HepG2 (cell line): ENCODE measurements around the gene TUBGCP6. TPM values are rescaled to one million over a fixed set of nuclear protein-coding genes. Genes with fewer than 3 reads are reported as not detected.

Experiments used
- CEBPG ChIP-seq: IDR thresholded peaks from 2 replicates; pipeline ENCODE4 v1.6.1; 2016
- HNF4A ChIP-seq: sonication (generic); formaldehyde crosslinking; IDR thresholded peaks from 2 replicates; pipeline ENCODE4 v1.4.0; 2020; ENCODE audit warnings: missing genetic modification reagents
- HNRNPLL ChIP-seq: fragments of 200-400 bp; formaldehyde crosslinking; IDR thresholded peaks from 2 replicates; pipeline ENCODE4 v1.6.1; 2017; ENCODE audit warnings: mild to moderate bottlenecking, low read depth, low read length; ENCODE audit not compliant: poor library complexity, severe bottlenecking
- KLF13 ChIP-seq: sonication (generic); formaldehyde crosslinking; IDR thresholded peaks from 2 replicates; pipeline ENCODE4 v1.4.0; 2020; ENCODE audit warnings: mild to moderate bottlenecking, missing genetic modification reagents
- KMT2A ChIP-seq: sonication (generic); formaldehyde crosslinking; IDR thresholded peaks from 2 replicates; pipeline ENCODE4 v1.4.0; 2020; ENCODE audit warnings: missing genetic modification reagents
- NONO ChIP-seq, 2 experiments: fragments of 450-650 bp in 1 of 2; sonication (generic) in 1 of 2; formaldehyde crosslinking in 1 of 2; IDR thresholded peaks in 1 of 2; conservative IDR thresholded peaks in 1 of 2; 2 replicates each; pipeline versions ENCODE4 v1.6.1 to v1.8.0; 2017 to 2022; ENCODE audit warnings: mild to moderate bottlenecking in 1 of 2, missing genetic modification reagents in 1 of 2, moderate library complexity in 1 of 2
- PHF8 ChIP-seq: sonication (generic); formaldehyde crosslinking; IDR thresholded peaks from 2 replicates; pipeline ENCODE4 v1.5.0; 2020; ENCODE audit warnings: missing genetic modification reagents
- RBFOX2 ChIP-seq: fragments of 200-400 bp; formaldehyde crosslinking; IDR thresholded peaks from 2 replicates; pipeline ENCODE4 v1.6.1; 2017; ENCODE audit warnings: low read depth, mild to moderate bottlenecking, low read length
- SALL2 ChIP-seq: sonication (generic); formaldehyde crosslinking; IDR thresholded peaks from 2 replicates; pipeline ENCODE4 v1.8.1; 2023; ENCODE audit warnings: mild to moderate bottlenecking, missing genetic modification reagents, inconsistent platforms
- SAP130 ChIP-seq: IDR thresholded peaks from 2 replicates; pipeline ENCODE4 v1.6.1; 2016; ENCODE audit warnings: low read depth
- SPEN ChIP-seq: sonication (generic); formaldehyde crosslinking; IDR thresholded peaks from 2 replicates; pipeline ENCODE4 v1.5.1; 2020; ENCODE audit warnings: low read depth, mild to moderate bottlenecking, missing genetic modification reagents
- TAF1 ChIP-seq: sonication (generic); formaldehyde crosslinking; IDR thresholded peaks from 2 replicates; pipeline ENCODE4 v1.4.0; 2020; ENCODE audit warnings: missing genetic modification reagents
- ZNF205 ChIP-seq: IDR thresholded peaks from 2 replicates; pipeline ENCODE4 v1.6.1; 2018; ENCODE audit warnings: missing biosample characterization, missing genetic modification reagents
- ZNF331 ChIP-seq: sonication (generic); formaldehyde crosslinking; IDR thresholded peaks from 2 replicates; pipeline ENCODE4 v1.4.0; 2020; ENCODE audit warnings: missing genetic modification reagents
- ZNF441 ChIP-seq: sonication (generic); formaldehyde crosslinking; IDR thresholded peaks from 2 replicates; pipeline ENCODE4 v1.7.0; 2021; ENCODE audit warnings: missing genetic modification reagents, borderline replicate concordance
- ZNF563 ChIP-seq: sonication (generic); formaldehyde crosslinking; IDR thresholded peaks from 2 replicates; pipeline ENCODE4 v1.8.0; 2022; ENCODE audit warnings: mild to moderate bottlenecking, moderate library complexity, missing genetic modification reagents
- ZNF564 ChIP-seq: sonication (generic); formaldehyde crosslinking; IDR thresholded peaks from 2 replicates; pipeline ENCODE4 v1.8.1; 2023; ENCODE audit warnings: mild to moderate bottlenecking, missing genetic modification reagents
- polyA plus RNA-seq, 8 experiments: library from polyadenylated mRNA; depleted of rRNA in 3 of 8; stranded (reverse) in 7 of 8; unstranded in 1 of 8; fragments of >200 nt; fragmentation: Illumina TruSeq in 4 of 8; extraction: Trizol in 4 of 8; gene quantifications; 2 replicates each; pipeline versions ENCODE4 v1.2.1 to v1.2.3, GENCODE V29; 2011 to 2016; ENCODE audit warnings: low read depth in 4 of 8, missing spikeins in 1 of 8, mixed read lengths in 1 of 8; ENCODE audit not compliant: insufficient read depth in 1 of 8
- total RNA-seq, 5 experiments: library from RNA; depleted of rRNA; stranded (reverse); fragments of >200 nt; fragmentation: Illumina TruSeq; extraction: Trizol; gene quantifications; 2 replicates each; pipeline ENCODE4 v1.2.3, GENCODE V29; 2016; ENCODE audit warnings: low read depth in 1 of 5
- TF ChIP-seq, protein P1 (sequence below): sonication (generic); formaldehyde crosslinking; IDR thresholded peaks from 2 replicates; pipeline ENCODE4 v1.8.0; 2022; ENCODE audit warnings: low read depth, missing genetic modification reagents
- TF ChIP-seq, protein P2 (sequence below): sonication (generic); formaldehyde crosslinking; IDR thresholded peaks from 2 replicates; pipeline ENCODE4 v1.8.1; 2023; ENCODE audit warnings: mild to moderate bottlenecking, missing genetic modification reagents
- TF ChIP-seq, protein P3 (sequence below): sonication (generic); formaldehyde crosslinking; IDR thresholded peaks from 2 replicates; pipeline ENCODE4 v1.5.0; 2020; ENCODE audit warnings: missing genetic modification reagents
- TF ChIP-seq, protein P4 (sequence below): sonication (generic); formaldehyde crosslinking; conservative IDR thresholded peaks from 2 replicates; pipeline ENCODE4 v1.8.1; 2023; ENCODE audit warnings: missing genetic modification reagents
- TF ChIP-seq, protein P5 (sequence below): IDR thresholded peaks from 2 replicates; pipeline ENCODE4 v1.6.1; 2016; ENCODE audit warnings: mild to moderate bottlenecking, missing biosample characterization, missing genetic modification reagents

TUBGCP6 gene
- total and polyA plus RNA-seq, 2 of the 13 experiments (the other 11 are each of a cell fraction or from before 2014, with no cell fraction given): 14.6 to 15.7 TPM

DNA sequence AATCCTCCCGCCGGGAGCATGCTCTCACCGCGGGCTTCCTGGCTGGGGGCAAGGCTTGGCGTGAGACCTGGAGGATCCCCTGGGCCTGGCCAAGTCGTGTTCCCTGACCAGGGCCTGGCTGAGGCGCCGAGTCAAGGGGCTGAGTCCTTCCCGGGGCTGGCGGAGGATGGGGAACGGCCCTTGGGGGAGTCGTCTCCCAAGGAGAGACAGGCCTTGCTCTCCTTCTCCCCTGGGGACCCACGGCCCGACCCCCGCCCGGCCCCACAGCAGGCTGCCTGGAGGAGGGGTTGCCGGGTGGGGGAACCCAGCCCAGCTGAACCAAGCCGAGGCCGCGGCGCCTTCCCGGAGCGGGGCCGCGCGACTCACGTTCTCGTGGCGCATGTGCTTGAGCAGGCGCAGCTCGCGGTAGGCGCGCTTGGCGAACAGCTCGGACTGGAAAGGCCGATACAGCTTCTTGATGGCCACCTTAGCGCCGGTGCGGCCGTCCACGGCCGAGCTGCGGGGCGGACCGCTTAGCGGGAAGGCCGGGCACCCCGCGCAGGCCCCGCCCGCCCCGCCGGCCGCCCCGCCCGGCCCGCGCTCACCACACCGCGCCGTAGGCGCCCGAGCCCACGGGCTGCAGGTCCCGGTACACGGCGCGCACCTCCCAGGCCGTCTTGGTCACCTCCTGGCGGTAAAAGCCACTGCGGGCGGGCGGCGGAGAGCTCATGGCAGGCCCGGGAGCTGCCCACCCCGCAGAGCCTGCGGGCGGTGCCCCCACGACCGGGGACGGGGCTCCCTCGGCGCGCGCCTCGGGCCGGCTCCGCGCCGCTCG lies 16.2 kb upstream of the TUBGCP6 start (continued):
- peak; percentile 72 for TF ChIP-seq PHF8
- TF ChIP-seq ZNF563 (CRISPR knock-in tag): peak; percentile 41; the same call in 1 of the 2 replicates
- TF ChIP-seq ZNF564 (CRISPR knock-in tag): peak; percentile 34; the same call in 1 of the 2 replicates
- TF ChIP-seq SAP130: peak; percentile 55
- TF ChIP-seq, protein P1, sequence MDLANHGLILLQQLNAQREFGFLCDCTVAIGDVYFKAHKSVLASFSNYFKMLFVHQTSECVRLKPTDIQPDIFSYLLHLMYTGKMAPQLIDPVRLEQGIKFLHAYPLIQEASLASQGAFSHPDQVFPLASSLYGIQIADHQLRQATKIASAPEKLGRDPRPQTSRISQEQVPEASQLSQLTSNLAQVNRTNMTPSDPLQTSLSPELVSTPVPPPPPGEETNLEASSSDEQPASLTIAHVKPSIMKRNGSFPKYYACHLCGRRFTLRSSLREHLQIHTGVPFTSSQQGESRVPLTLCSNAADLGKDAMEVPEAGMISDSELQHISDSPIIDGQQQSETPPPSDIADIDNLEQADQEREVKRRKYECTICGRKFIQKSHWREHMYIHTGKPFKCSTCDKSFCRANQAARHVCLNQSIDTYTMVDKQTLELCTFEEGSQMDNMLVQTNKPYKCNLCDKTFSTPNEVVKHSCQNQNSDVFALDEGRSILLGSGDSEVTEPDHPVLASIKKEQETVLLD (CRISPR knock-in tag): 0 out of 2 replicates have a peak, but pooled peaks have one; percentile 14
- TF ChIP-seq, protein P2, sequence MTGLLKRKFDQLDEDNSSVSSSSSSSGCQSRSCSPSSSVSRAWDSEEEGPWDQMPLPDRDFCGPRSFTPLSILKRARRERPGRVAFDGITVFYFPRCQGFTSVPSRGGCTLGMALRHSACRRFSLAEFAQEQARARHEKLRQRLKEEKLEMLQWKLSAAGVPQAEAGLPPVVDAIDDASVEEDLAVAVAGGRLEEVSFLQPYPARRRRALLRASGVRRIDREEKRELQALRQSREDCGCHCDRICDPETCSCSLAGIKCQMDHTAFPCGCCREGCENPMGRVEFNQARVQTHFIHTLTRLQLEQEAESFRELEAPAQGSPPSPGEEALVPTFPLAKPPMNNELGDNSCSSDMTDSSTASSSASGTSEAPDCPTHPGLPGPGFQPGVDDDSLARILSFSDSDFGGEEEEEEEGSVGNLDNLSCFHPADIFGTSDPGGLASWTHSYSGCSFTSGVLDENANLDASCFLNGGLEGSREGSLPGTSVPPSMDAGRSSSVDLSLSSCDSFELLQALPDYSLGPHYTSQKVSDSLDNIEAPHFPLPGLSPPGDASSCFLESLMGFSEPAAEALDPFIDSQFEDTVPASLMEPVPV (CRISPR knock-in tag): 0 out of 2 replicates have a peak, but pooled peaks have one; percentile 58
- no peak for TF ChIP-seq CEBPG (CRISPR knock-in tag)
- 0 out of 2 replicates have a peak, but pooled peaks have one; percentile 34 for TF ChIP-seq SPEN (CRISPR knock-in tag)
- 0 out of 2 replicates have a peak, but pooled peaks have one; percentile 31 for TF ChIP-seq ZNF331 (CRISPR knock-in tag)
- peak; percentile 36 for TF ChIP-seq HNRNPLL
- TF ChIP-seq, protein P3, sequence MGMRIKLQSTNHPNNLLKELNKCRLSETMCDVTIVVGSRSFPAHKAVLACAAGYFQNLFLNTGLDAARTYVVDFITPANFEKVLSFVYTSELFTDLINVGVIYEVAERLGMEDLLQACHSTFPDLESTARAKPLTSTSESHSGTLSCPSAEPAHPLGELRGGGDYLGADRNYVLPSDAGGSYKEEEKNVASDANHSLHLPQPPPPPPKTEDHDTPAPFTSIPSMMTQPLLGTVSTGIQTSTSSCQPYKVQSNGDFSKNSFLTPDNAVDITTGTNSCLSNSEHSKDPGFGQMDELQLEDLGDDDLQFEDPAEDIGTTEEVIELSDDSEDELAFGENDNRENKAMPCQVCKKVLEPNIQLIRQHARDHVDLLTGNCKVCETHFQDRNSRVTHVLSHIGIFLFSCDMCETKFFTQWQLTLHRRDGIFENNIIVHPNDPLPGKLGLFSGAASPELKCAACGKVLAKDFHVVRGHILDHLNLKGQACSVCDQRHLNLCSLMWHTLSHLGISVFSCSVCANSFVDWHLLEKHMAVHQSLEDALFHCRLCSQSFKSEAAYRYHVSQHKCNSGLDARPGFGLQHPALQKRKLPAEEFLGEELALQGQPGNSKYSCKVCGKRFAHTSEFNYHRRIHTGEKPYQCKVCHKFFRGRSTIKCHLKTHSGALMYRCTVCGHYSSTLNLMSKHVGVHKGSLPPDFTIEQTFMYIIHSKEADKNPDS (CRISPR knock-in tag): no peak; the same call in 1 of the 2 replicates
- peak; percentile 61; the same call in 1 of the 2 replicates for TF ChIP-seq KMT2A (CRISPR knock-in tag)
- 0 out of 2 replicates have a peak, but pooled peaks have one; percentile 18 for TF ChIP-seq SALL2 (CRISPR knock-in tag)
- no peak for TF ChIP-seq NONO (IDR thresholded peaks at IDR 0.05)
- 0 out of 2 replicates have a peak, but pooled peaks have one; percentile 29 for TF ChIP-seq NONO (CRISPR knock-in tag; conservative IDR thresholded peaks at IDR 0.05)
- TF ChIP-seq ZNF441 (CRISPR knock-in tag): 0 out of 2 replicates have a peak, but pooled peaks have one; percentile 60
- TF ChIP-seq HNF4A (CRISPR knock-in tag): no peak
- peak; percentile 29; the same call in 1 of the 2 replicates for TF ChIP-seq TAF1 (CRISPR knock-in tag)
- TF ChIP-seq, protein P4, sequence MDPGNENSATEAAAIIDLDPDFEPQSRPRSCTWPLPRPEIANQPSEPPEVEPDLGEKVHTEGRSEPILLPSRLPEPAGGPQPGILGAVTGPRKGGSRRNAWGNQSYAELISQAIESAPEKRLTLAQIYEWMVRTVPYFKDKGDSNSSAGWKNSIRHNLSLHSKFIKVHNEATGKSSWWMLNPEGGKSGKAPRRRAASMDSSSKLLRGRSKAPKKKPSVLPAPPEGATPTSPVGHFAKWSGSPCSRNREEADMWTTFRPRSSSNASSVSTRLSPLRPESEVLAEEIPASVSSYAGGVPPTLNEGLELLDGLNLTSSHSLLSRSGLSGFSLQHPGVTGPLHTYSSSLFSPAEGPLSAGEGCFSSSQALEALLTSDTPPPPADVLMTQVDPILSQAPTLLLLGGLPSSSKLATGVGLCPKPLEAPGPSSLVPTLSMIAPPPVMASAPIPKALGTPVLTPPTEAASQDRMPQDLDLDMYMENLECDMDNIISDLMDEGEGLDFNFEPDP (CRISPR knock-in tag): 0 out of 2 replicates have a peak, but pooled peaks have one; percentile 53
- 0 out of 2 replicates have a peak, but pooled peaks have one; percentile 39 for TF ChIP-seq KLF13 (CRISPR knock-in tag)
- TF ChIP-seq RBFOX2: peak; percentile 50; the same call in 1 of the 2 replicates
- TF ChIP-seq, protein P5, sequence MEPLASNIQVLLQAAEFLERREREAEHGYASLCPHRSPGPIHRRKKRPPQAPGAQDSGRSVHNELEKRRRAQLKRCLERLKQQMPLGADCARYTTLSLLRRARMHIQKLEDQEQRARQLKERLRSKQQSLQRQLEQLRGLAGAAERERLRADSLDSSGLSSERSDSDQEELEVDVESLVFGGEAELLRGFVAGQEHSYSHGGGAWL (CRISPR knock-in tag): peak; percentile 80
- 0 out of 2 replicates have a peak, but pooled peaks have one; percentile 54 for TF ChIP-seq ZNF205 (CRISPR knock-in tag)
